ENCODE results near the gene ANKS1B.
"Not testable (repeated sequence)": the region's sequence is repeated elsewhere in the genome, so short reads cannot be mapped to it uniquely, and the experiment has no call there.

Gene ANKS1B

GRCh38 chr12:99721715-99722275 is 262.9 kb downstream of the ANKS1B start:
- Histone ChIP-seq H3K27ac (ENCODE audit: low read depth, low read length, poor library complexity, severe bottlenecking) (no peak overlapping the region), H3K9ac (ENCODE audit: low read length) (no peak overlapping the region), H3K9me2 (ENCODE audit: low read depth, low read length) (no peaks in the 10 kb centered on the region), H3K4me2 (ENCODE audit: low read length) (no peak overlapping the region), H4K20me1 (ENCODE audit: insufficient read depth, low read length) (no peaks in the 10 kb centered on the region), H3K36me3 (ENCODE audit: insufficient read depth, low read length) (no peaks in the 10 kb centered on the region), H3F3A (ENCODE audit: insufficient read depth, low read length) (no peaks in the 10 kb centered on the region), H2AFZ (ENCODE audit: low read length) (no peak overlapping the region), H3K79me2 (ENCODE audit: insufficient read depth, low read length) (no peaks in the 10 kb centered on the region), H3K4me1 (ENCODE audit: insufficient read depth, low read length, severe bottlenecking) (no peaks in the 10 kb centered on the region), H3K4me3 (ENCODE audit: low read depth, low read length, poor library complexity, severe bottlenecking) (no peak overlapping the region), H3K27me3 (ENCODE audit: insufficient read depth, low read length) (no peaks in the 10 kb centered on the region), H3K9me3 (ENCODE audit: low read length) (no peaks in the 10 kb centered on the region)
- TF ChIP-seq, protein P1, sequence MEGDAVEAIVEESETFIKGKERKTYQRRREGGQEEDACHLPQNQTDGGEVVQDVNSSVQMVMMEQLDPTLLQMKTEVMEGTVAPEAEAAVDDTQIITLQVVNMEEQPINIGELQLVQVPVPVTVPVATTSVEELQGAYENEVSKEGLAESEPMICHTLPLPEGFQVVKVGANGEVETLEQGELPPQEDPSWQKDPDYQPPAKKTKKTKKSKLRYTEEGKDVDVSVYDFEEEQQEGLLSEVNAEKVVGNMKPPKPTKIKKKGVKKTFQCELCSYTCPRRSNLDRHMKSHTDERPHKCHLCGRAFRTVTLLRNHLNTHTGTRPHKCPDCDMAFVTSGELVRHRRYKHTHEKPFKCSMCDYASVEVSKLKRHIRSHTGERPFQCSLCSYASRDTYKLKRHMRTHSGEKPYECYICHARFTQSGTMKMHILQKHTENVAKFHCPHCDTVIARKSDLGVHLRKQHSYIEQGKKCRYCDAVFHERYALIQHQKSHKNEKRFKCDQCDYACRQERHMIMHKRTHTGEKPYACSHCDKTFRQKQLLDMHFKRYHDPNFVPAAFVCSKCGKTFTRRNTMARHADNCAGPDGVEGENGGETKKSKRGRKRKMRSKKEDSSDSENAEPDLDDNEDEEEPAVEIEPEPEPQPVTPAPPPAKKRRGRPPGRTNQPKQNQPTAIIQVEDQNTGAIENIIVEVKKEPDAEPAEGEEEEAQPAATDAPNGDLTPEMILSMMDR (IDR thresholded peaks at IDR 0.05; ENCODE audit: low read length): no peak
- TF ChIP-seq EZH2 (IDR thresholded peaks at IDR 0.05; ENCODE audit: borderline replicate concordance, low read length): no peak

GRCh38 chr12:99720083-99720465 is 264.7 kb downstream of the ANKS1B start:
- H2AFZ ChIP-seq (ENCODE audit: low read length); H3K9me3 ChIP-seq (ENCODE audit: low read length); H3K4me2 ChIP-seq (ENCODE audit: low read length); H3K27ac ChIP-seq (ENCODE audit: low read depth, low read length, poor library complexity, severe bottlenecking); H3K9ac ChIP-seq (ENCODE audit: low read length); H3K36me3 ChIP-seq (ENCODE audit: insufficient read depth, low read length); H3F3A ChIP-seq (ENCODE audit: insufficient read depth, low read length); H4K20me1 ChIP-seq (ENCODE audit: insufficient read depth, low read length); H3K4me1 ChIP-seq (ENCODE audit: insufficient read depth, low read length, severe bottlenecking); H3K79me2 ChIP-seq (ENCODE audit: insufficient read depth, low read length); H3K27me3 ChIP-seq (ENCODE audit: insufficient read depth, low read length); H3K9me2 ChIP-seq (ENCODE audit: low read depth, low read length); H3K4me3 ChIP-seq (ENCODE audit: low read depth, low read length, poor library complexity, severe bottlenecking): not testable (repeated sequence)

- not testable (repeated sequence) for H3F3A ChIP-seq (ENCODE audit: insufficient read depth, low read length); H3K36me3 ChIP-seq (ENCODE audit: insufficient read depth, low read length); H3K4me3 ChIP-seq (ENCODE audit: low read depth, low read length, poor library complexity, severe bottlenecking); H3K4me1 ChIP-seq (ENCODE audit: insufficient read depth, low read length, severe bottlenecking); H4K20me1 ChIP-seq (ENCODE audit: insufficient read depth, low read length); H3K27ac ChIP-seq (ENCODE audit: low read depth, low read length, poor library complexity, severe bottlenecking); H3K4me2 ChIP-seq (ENCODE audit: low read length); H2AFZ ChIP-seq (ENCODE audit: low read length); H3K27me3 ChIP-seq (ENCODE audit: insufficient read depth, low read length); H3K9ac ChIP-seq (ENCODE audit: low read length); H3K9me3 ChIP-seq (ENCODE audit: low read length); H3K9me2 ChIP-seq (ENCODE audit: low read depth, low read length); H3K79me2 ChIP-seq (ENCODE audit: insufficient read depth, low read length)
These were observed 265.2 kb downstream of the ANKS1B start for GRCh38 chr12:99719411-99720082.

GRCh38 chr12:99715841-99716510 is 268.8 kb downstream of the ANKS1B start:
- H3K36me3 ChIP-seq (ENCODE audit: insufficient read depth, low read length); H3K9me2 ChIP-seq (ENCODE audit: low read depth, low read length); H3K27ac ChIP-seq (ENCODE audit: low read depth, low read length, poor library complexity, severe bottlenecking); H3K4me1 ChIP-seq (ENCODE audit: insufficient read depth, low read length, severe bottlenecking); H3K9me3 ChIP-seq (ENCODE audit: low read length); H3K27me3 ChIP-seq (ENCODE audit: insufficient read depth, low read length); H3K4me3 ChIP-seq (ENCODE audit: low read depth, low read length, poor library complexity, severe bottlenecking); H3K4me2 ChIP-seq (ENCODE audit: low read length); H3F3A ChIP-seq (ENCODE audit: insufficient read depth, low read length); H3K79me2 ChIP-seq (ENCODE audit: insufficient read depth, low read length); H3K9ac ChIP-seq (ENCODE audit: low read length); H4K20me1 ChIP-seq (ENCODE audit: insufficient read depth, low read length); H2AFZ ChIP-seq (ENCODE audit: low read length): not testable (repeated sequence)

DNA sequence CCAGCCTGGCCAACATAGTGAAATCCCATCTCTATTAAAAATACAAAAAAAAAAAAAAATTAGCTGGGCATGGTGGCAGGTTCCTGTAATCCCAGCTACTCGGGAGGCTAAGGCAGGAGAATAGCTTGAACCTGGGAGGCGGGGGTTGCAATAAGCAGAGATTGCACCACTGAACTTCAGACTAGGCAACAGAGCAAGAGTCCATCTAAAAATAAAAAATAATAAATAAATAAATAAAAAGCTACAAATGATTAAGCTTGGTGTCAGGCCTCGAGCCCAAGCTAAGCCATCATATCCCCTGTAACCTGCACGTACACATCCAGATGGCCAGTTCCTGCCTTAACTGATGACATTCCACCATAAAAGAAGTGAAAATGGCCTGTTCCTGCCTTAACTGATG is 269.8 kb downstream of the ANKS1B start:
- H3K4me1 ChIP-seq (ENCODE audit: insufficient read depth, low read length, severe bottlenecking); H3K4me2 ChIP-seq (ENCODE audit: low read length); H3K9me2 ChIP-seq (ENCODE audit: low read depth, low read length); H2AFZ ChIP-seq (ENCODE audit: low read length); H3F3A ChIP-seq (ENCODE audit: insufficient read depth, low read length); H3K27ac ChIP-seq (ENCODE audit: low read depth, low read length, poor library complexity, severe bottlenecking); H3K36me3 ChIP-seq (ENCODE audit: insufficient read depth, low read length); H3K4me3 ChIP-seq (ENCODE audit: low read depth, low read length, poor library complexity, severe bottlenecking); H3K9ac ChIP-seq (ENCODE audit: low read length); H3K9me3 ChIP-seq (ENCODE audit: low read length); H3K79me2 ChIP-seq (ENCODE audit: insufficient read depth, low read length); H4K20me1 ChIP-seq (ENCODE audit: insufficient read depth, low read length); H3K27me3 ChIP-seq (ENCODE audit: insufficient read depth, low read length): not testable (repeated sequence)

All from OCI-LY1 (cell line).